OCI-LY1 (cell line): ENCODE measurements around the gene IGFL2.

ENCODE experiments used
- H2AFZ ChIP-seq: fragments of 200-600 bp; sonication (generic), shearing (Covaris generic); 2 replicates; pipeline ENCODE4 v1.6.0; 2014; ENCODE audit warnings: antibody characterized with exemption, mild to moderate bottlenecking, low read length
- H3F3A ChIP-seq: fragments of 200-600 bp; sonication (generic), shearing (Covaris generic); 2 replicates; pipeline ENCODE4 v1.6.0; 2014; ENCODE audit warnings: mild to moderate bottlenecking, antibody characterized with exemption, low read length, moderate library complexity; ENCODE audit not compliant: insufficient read depth
- H3K27ac ChIP-seq: fragments of 200-600 bp; sonication (generic); 2 replicates; pipeline ENCODE4 v1.5.1; 2014; ENCODE audit warnings: low read length, mixed run types, mild to moderate bottlenecking, low read depth; ENCODE audit not compliant: poor library complexity, severe bottlenecking
- H3K27me3 ChIP-seq: fragments of 200-600 bp; sonication (generic); 2 replicates; pipeline ENCODE4 v1.6.0; 2014; ENCODE audit warnings: antibody characterized with exemption, mild to moderate bottlenecking, low read length, moderate library complexity; ENCODE audit not compliant: insufficient read depth
- H3K36me3 ChIP-seq: fragments of 200-600 bp; sonication (generic); 2 replicates; pipeline ENCODE4 v1.6.1; 2014; ENCODE audit warnings: mild to moderate bottlenecking, antibody characterized with exemption, low read length, moderate library complexity, mixed read lengths; ENCODE audit not compliant: insufficient read depth
- H3K4me1 ChIP-seq: fragments of 200-600 bp; sonication (generic); 2 replicates; pipeline ENCODE4 v1.5.1; 2014; ENCODE audit warnings: mild to moderate bottlenecking, low read length, moderate library complexity; ENCODE audit not compliant: insufficient read depth, severe bottlenecking
- H3K4me2 ChIP-seq: fragments of 200-600 bp; sonication (generic), shearing (Covaris generic); 2 replicates; pipeline ENCODE4 v1.6.1; 2014; ENCODE audit warnings: low read length
- H3K4me3 ChIP-seq: fragments of 200-600 bp; sonication (generic); 2 replicates; pipeline ENCODE4 v1.5.1; 2014; ENCODE audit warnings: low read length, low read depth, mild to moderate bottlenecking, mixed read lengths; ENCODE audit not compliant: poor library complexity, severe bottlenecking
- H3K79me2 ChIP-seq: fragments of 200-600 bp; shearing (Covaris generic); 2 replicates; pipeline ENCODE4 v1.6.1; 2016; ENCODE audit warnings: mixed run types, low read length, mixed read lengths; ENCODE audit not compliant: insufficient read depth
- H3K9ac ChIP-seq: fragments of 200-600 bp; sonication (generic), shearing (Covaris generic); 2 replicates; pipeline ENCODE4 v1.6.1; 2014; ENCODE audit warnings: mild to moderate bottlenecking, low read length, mixed read lengths
- H3K9me2 ChIP-seq: fragments of 200-600 bp; sonication (generic), shearing (Covaris generic); 2 replicates; pipeline ENCODE4 v1.6.1; 2014; ENCODE audit warnings: low read depth, mild to moderate bottlenecking, low read length, mixed read lengths
- H3K9me3 ChIP-seq: fragments of 200-600 bp; shearing (Covaris generic); 2 replicates; pipeline ENCODE4 v1.6.1; 2014; ENCODE audit warnings: low read length, mixed read lengths
- H4K20me1 ChIP-seq: fragments of 200-600 bp; sonication (generic), shearing (Covaris generic); 2 replicates; pipeline ENCODE4 v1.6.0; 2016; ENCODE audit warnings: mild to moderate bottlenecking, low read length; ENCODE audit not compliant: insufficient read depth
- CTCF ChIP-seq: fragments of 200-600 bp; sonication (generic), shearing (Covaris generic); IDR thresholded peaks from 2 replicates; pipeline ENCODE4 v1.5.1; 2017; ENCODE audit warnings: mild to moderate bottlenecking, antibody characterized with exemption, low read length, moderate library complexity, mixed read lengths
- EZH2 ChIP-seq: fragments of 200-600 bp; sonication (generic), shearing (Covaris generic); IDR thresholded peaks from 2 replicates; pipeline ENCODE4 v1.8.0; 2017; ENCODE audit warnings: borderline replicate concordance, mixed run types, mild to moderate bottlenecking, antibody characterized with exemption, low read length, moderate library complexity, mixed read lengths

IGFL2 gene

DNA sequence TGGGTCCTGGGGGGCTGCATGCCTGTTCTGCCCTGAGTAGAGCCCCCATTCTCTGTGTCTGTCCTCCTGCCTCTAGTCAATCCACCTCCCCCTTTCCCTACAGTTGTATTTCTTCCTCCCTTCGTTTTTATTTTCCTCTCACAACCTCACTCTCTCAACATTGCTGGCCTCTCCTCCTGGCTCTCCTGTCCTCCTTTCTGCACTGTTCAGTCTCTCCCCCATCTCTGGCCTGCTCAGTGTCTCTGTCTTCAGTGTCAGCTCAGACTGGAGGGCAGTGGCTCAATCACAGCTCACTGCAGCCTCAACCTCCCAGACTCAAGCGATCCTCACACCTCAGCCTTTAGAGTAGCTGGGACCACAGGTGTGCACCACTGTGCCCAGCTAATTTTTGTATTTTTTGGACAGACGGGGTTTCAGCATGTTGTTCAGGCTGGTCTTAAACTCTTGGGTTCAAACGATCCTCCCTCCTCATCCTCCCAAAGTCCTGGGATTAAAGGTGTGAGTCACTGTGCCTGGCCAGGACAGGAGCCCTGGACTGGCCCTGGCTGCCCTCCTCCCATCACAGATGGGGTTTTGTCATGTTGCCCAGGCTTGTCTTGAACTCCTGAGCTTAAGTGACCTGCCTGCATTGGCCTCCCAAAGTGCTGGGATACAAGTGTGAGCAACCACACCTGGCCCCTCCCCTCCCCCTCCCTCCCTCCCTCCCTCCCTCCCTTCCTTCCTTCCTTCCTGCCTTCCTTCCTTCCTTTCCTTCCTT, 49.5 kb downstream of the IGFL2 start:
- Histone ChIP-seq H3K4me1 (no peaks in the 10 kb centered on the region), H3K4me2 (no peak overlapping the region), H3K36me3 (no peaks in the 10 kb centered on the region), H3K27ac (no peak overlapping the region), H2AFZ (no peak overlapping the region), H3K9me3 (no peaks in the 10 kb centered on the region), H3K4me3 (no peak overlapping the region), H3K27me3 (0 out of 2 replicates have a peak, but pooled peaks cover 4% of the 10 kb centered on the region), H3F3A (no peaks in the 10 kb centered on the region), H3K9me2 (no peaks in the 10 kb centered on the region), H4K20me1 (no peaks in the 10 kb centered on the region), H3K79me2 (no peaks in the 10 kb centered on the region), H3K9ac (no peak overlapping the region)
- no peak for TF ChIP-seq EZH2

DNA sequence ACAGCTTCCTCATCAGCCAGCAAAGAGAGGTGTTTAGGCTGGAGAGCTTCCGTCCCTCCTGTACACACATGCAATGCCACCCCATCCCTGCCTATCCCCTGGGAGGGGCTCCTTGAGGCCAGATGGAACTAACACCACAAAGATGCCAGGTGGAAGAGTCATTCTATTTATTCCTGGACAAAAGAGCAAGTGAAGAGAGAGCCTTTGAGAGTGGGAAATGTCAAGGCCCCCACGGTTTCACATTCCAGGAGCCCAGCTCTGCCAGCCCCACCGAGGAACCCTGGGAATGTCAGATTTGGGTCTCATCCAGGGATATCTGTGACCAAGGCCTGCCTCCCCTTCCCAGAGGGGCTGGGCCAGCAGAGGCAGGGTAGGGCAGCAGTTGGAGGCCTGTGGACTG, 50.7 kb downstream of the IGFL2 start:
- Histone ChIP-seq H3K36me3 (no peaks in the 10 kb centered on the region), H3K4me3 (no peak overlapping the region), H3F3A (no peaks in the 10 kb centered on the region), H3K9me3 (no peaks in the 10 kb centered on the region), H2AFZ (no peak overlapping the region), H3K4me1 (no peaks in the 10 kb centered on the region), H3K27ac (no peak overlapping the region), H3K9ac (no peak overlapping the region), H3K9me2 (no peaks in the 10 kb centered on the region), H3K4me2 (no peak overlapping the region), H4K20me1 (no peaks in the 10 kb centered on the region), H3K27me3 (0 out of 2 replicates have a peak, but pooled peaks cover 4% of the 10 kb centered on the region), H3K79me2 (no peaks in the 10 kb centered on the region)
- TF ChIP-seq EZH2 (no peak), CTCF (no peak)

DNA sequence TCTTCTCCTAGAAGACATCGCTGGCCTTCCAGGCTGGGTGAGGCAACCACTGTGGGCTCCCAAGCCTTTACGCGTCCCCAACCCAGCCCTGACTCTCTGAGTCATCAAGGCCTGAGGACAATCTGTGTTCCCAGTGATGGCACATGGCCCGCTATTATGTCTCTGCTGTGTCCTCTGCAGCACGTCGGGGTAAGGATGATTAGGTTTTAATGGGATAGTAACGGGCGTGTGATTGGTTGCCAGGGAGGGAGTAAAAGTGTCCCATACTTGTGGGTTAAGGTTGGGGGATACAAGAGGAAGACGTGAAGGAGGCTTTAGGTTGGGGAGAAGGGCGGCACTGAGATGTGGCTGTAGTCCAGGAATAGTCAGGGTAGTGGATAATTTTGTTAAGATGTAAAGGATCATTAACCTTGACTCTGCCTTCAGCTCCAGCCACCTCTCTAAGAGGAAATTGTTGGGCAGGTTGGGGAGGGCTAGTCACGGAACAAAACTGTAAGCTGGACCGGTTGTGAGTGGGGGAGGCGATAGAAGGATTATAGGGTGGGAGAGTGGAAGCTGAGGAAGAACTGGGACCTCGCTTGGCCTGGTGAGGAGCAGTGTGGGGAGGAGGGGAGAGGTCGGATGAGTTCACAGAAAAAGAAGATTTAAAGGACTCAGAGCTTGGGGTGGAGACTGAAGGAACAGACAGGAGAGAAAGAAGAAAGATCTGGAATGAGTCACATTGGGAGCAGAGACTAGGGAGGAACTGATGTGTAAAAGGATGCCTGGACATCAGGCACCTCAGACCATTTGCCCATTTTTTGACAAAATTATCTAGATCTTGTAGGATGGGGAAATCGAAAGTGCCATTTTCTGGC, 53.6 kb downstream of the IGFL2 start:
- Histone ChIP-seq H3K4me1 (no peaks in the 10 kb centered on the region), H3K9me3 (no peaks in the 10 kb centered on the region), H3K4me3 (no peak overlapping the region), H3K79me2 (no peaks in the 10 kb centered on the region), H2AFZ (no peak overlapping the region), H3K9me2 (no peaks in the 10 kb centered on the region), H3K4me2 (no peak overlapping the region), H4K20me1 (no peaks in the 10 kb centered on the region), H3F3A (no peaks in the 10 kb centered on the region), H3K36me3 (no peaks in the 10 kb centered on the region), H3K9ac (no peak overlapping the region), H3K27me3 (peaks cover 4% of the 10 kb centered on the region; the same call in 1 of the 2 replicates), H3K27ac (no peak overlapping the region)
- no peak for TF ChIP-seq EZH2
- no peak for TF ChIP-seq CTCF
